ENCODE results near the gene TRPC4AP. TPM values are rescaled to one million over a fixed set of nuclear protein-coding genes. Genes with fewer than 3 reads are reported as not detected.
A peak's percentile ranks its signal among the peaks of the same experiment; 100 is the strongest.

The TRPC4AP gene
- total and polyA plus RNA-seq, 2 of the 8 experiments (the other 6 are each of a cell fraction or from before 2014, with no cell fraction given), result 73.1 to 74.8 TPM

DNA sequence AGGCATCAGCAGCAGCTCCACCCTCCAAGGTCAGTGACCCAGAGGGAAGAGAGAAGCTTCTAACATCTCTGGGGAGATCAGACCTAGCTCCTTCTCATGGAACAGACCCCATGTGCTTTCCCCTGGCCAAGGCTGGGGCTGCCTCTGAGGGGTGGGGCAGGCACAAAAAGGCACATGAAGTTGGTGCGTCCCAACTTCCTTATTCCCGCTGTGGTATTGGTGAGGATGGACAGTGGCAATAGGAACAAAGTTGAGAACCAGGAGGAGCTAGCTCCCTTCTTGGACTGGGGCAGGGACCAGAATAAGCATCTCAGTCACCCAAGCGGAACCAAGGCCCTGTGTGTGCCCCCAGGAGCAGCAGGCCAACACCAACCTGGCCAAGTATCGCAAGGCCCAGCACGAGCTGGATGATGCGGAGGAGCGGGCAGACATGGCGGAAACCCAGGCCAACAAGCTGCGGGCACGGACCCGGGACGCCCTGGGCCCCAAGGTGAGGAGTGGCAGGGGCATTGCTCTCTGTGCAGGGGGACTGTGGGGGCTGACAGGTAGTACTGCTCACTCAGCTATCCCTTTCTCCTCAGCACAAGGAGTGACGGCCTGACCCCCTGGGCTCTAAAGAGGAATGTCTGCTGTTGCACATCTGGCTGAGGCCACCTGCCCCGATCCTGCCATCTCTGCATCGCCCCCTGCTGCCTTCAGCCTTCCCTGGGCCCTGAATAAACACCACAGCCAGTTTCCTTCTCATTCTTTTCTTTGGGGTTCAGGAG is 90.8 kb downstream of the TRPC4AP start:
- H4K8ac ChIP-seq (ENCODE audit: extremely low read depth, insufficient read depth, low read length), result no peak overlapping the region
- no peak overlapping the region for H2BK20ac ChIP-seq (ENCODE audit: low read length)
- no peak overlapping the region for H3K23ac ChIP-seq (ENCODE audit: insufficient read length)
- H2BK5ac ChIP-seq (ENCODE audit: low read depth, low read length), result no peak overlapping the region
- FAIRE-seq (no peak), DNase-seq (ENCODE audit: low read depth in 1 of 2, low spot score in 2 of 2) (no peak)
- no peak overlapping the region for H3K4me3 ChIP-seq (ENCODE audit: extremely low read depth in 1 of 4, insufficient read depth in 2 of 4, low read depth in 3 of 4, low read length in 4 of 4)
- H4K91ac ChIP-seq (replicated peaks; ENCODE audit: insufficient read length, low read length), result no peak overlapping the region
- no peak overlapping the region for H2BK15ac ChIP-seq (ENCODE audit: low read length)
- peaks cover 6 to 8% of the 10 kb centered on the region in 2 experiments for H4K20me1 ChIP-seq (replicated peaks in 1 of 2; ENCODE audit: control insufficient read depth in 1 of 2, insufficient read depth in 2 of 2, low read length in 2 of 2)
- ChIA-PET CTCF (ENCODE audit: partially characterized antibody) (interaction anchor here (0.6 to 4.1 kb wide), 24 partner anchors 9 to 585 kb away, joined by 3 to 54 read pairs (median 4); partner anchors contain the start of genes ACSS2, GGT7, GSS and MYH7B), POLR2A (ENCODE audit: partially characterized antibody) (interaction anchor here (0.6 to 2.5 kb wide), 6 partner anchors 10 to 169 kb away, joined by 3 to 7 read pairs (median 3); no protein-coding TSS in a partner anchor)
- no peak overlapping the region for H3K27ac ChIP-seq (ENCODE audit: low read depth, low read length)
- 95% methylated on average over 15 of the region's 15 CpGs; no CpG with 5 or more reads in 1 of the 2 experiments for WGBS, 2 experiments (ENCODE audit: extremely low coverage in 1 of 2, insufficient coverage in 1 of 2, insufficient read length in 1 of 2, insufficient replicate concordance in 2 of 2, low coverage in 1 of 2, low lambda C conversion rate in 2 of 2, missing lambda C conversion rate in 1 of 2)
- H4K5ac ChIP-seq (ENCODE audit: insufficient read length, low read depth, low read length), result no peak overlapping the region
- no peak overlapping the region for H3K14ac ChIP-seq (ENCODE audit: insufficient read length)
- H3K4ac ChIP-seq (replicated peaks; ENCODE audit: insufficient read length, low read depth, low read length), result no peak overlapping the region
- no peaks in the 10 kb centered on the region for H3K9me3 ChIP-seq (ENCODE audit: insufficient read depth in 2 of 2, low read depth in 1 of 2, low read length in 1 of 2)
- H3K36me3 ChIP-seq (ENCODE audit: control insufficient read depth in 2 of 4, insufficient read depth in 4 of 4, low read length in 3 of 4), result peaks cover 8 to 55% (median 38%) of the 10 kb centered on the region in 4 experiments; a peak in 5 of 8 replicates
- no peak overlapping the region for H2BK120ac ChIP-seq (replicated peaks; ENCODE audit: low read depth, low read length)
- H3K9ac ChIP-seq (replicated peaks in 1 of 4; ENCODE audit: extremely low read depth in 1 of 4, low read depth in 3 of 4, low read length in 3 of 4), result no peak overlapping the region
- no peaks in the 10 kb centered on the region; the same call in 1 of the 2 replicates for H3K23me2 ChIP-seq (ENCODE audit: low read depth, low read length)
- H3K79me1 ChIP-seq (ENCODE audit: low read depth, low read length), result no peaks in the 10 kb centered on the region
- peaks cover 0 to 2% (median 0%) of the 10 kb centered on the region in 4 experiments; a peak in 2 of 7 replicates for H3K4me1 ChIP-seq (replicated peaks in 1 of 4; ENCODE audit: control insufficient read depth in 3 of 4, insufficient read depth in 4 of 4, low read length in 3 of 4)
- H2AK5ac ChIP-seq (ENCODE audit: low read depth, low read length), result no peak overlapping the region
- no peak overlapping the region for H2BK12ac ChIP-seq (ENCODE audit: low read depth, low read length)
- no peaks in the 10 kb centered on the region for H3K27me3 ChIP-seq (replicated peaks in 1 of 4; ENCODE audit: control insufficient read depth in 3 of 4, extremely low read depth in 1 of 4, insufficient read depth in 3 of 4, low read length in 3 of 4)
- no peak overlapping the region for H3K18ac ChIP-seq (ENCODE audit: extremely low read depth, low read length)
- H3K4me2 ChIP-seq (ENCODE audit: insufficient read depth in 1 of 2, low read depth in 2 of 2, low read length in 2 of 2), result no peak overlapping the region
- no peaks in the 10 kb centered on the region for H3K79me2 ChIP-seq (ENCODE audit: control insufficient read depth in 1 of 2, insufficient read depth in 2 of 2, low read length in 2 of 2)
- H2AFZ ChIP-seq (ENCODE audit: low read length), result no peak overlapping the region
- no peak overlapping the region for H3K56ac ChIP-seq (replicated peaks; ENCODE audit: insufficient read length, low read depth, low read length)
- peak; percentile 41; the same call in 1 of the 2 replicates for TF ChIP-seq TEAD4 (IDR thresholded peaks at IDR 0.05; ENCODE audit: low read depth, low read length)
- TF ChIP-seq SP2 (IDR thresholded peaks at IDR 0.05; ENCODE audit: low read length), result no peak
- no peak for TF ChIP-seq E2F6 (IDR thresholded peaks at IDR 0.05)
- TF ChIP-seq YY1 (IDR thresholded peaks at IDR 0.05; ENCODE audit: low read depth, low read length), result 0 out of 2 replicates have a peak, but pooled peaks have one; percentile 13
- no peak for TF ChIP-seq SUZ12 (IDR thresholded peaks at IDR 0.05; ENCODE audit: low read length)
- peak; percentile 75; the same call in 1 of the 2 replicates for TF ChIP-seq TCF12 (IDR thresholded peaks at IDR 0.05; ENCODE audit: low read depth, low read length)
- peak; percentile 54 to 61 for TF ChIP-seq RAD21 (IDR thresholded peaks at IDR 0.05 in 1 of 2, conservative IDR thresholded peaks at IDR 0.05 in 1 of 2; ENCODE audit: low read depth in 2 of 2, low read length in 2 of 2)
- no peak for TF ChIP-seq CBX8 (IDR thresholded peaks at IDR 0.05; ENCODE audit: borderline replicate concordance, low read depth, low read length)
- TF ChIP-seq RNF2 (IDR thresholded peaks at IDR 0.05; ENCODE audit: borderline replicate concordance, low read depth, low read length, missing control alignments, poor library complexity, severe bottlenecking), result no peak
- no peak for TF ChIP-seq ASH2L (IDR thresholded peaks at IDR 0.05; ENCODE audit: low read length)
- no peak for TF ChIP-seq MAFK (IDR thresholded peaks at IDR 0.05; ENCODE audit: low read depth, low read length)

Data from H1 (cell line).